Peyer's patch (tissue), 4 donors: ENCODE data around the gene RPS2. TPM values are rescaled to one million over a fixed set of nuclear protein-coding genes. Genes with fewer than 3 reads are reported as not detected.

ENCODE experiments used
- DNase-seq, 3 donors: peaks; one replicate each; pipeline ENCODE4 v3.0.0-alpha.2; 2017 to 2019
- H3K27ac ChIP-seq, 4 donors: fragments of 200-600 bp; sonication (generic); one replicate each; pipeline ENCODE4 v1.5.1; 2016 to 2019
- H3K27me3 ChIP-seq, 2 donors: fragments of 200-600 bp; sonication (generic); one replicate each; pipeline ENCODE4 v1.5.1; 2019
- H3K36me3 ChIP-seq, 3 donors: fragments of 200-600 bp; sonication (generic); one replicate each; pipeline ENCODE4 v1.5.1; 2016 to 2019
- H3K4me1 ChIP-seq, 4 donors: fragments of 200-600 bp; sonication (generic); one replicate each; pipeline ENCODE4 v1.5.1; 2016 to 2019
- H3K4me3 ChIP-seq, 4 donors: fragments of 200-600 bp; sonication (generic); 1 replicate in 3 of 4; 2 replicates in 1 of 4; pipeline ENCODE4 v1.5.1; 2016 to 2019; ENCODE audit warnings: mild to moderate bottlenecking in 1 of 4
- H3K9me3 ChIP-seq, 4 donors: fragments of 200-600 bp; sonication (generic); one replicate each; pipeline ENCODE4 v1.5.1; 2016 to 2019; ENCODE audit warnings: mild to moderate bottlenecking in 1 of 4
- POLR2A ChIP-seq, 2 donors: fragments of 450-650 bp; IDR thresholded peaks; one replicate each; pipeline ENCODE4 v1.5.1; 2017; ENCODE audit warnings: antibody characterized with exemption in 2 of 2, mild to moderate bottlenecking in 2 of 2, moderate library complexity in 2 of 2
- total RNA-seq, 4 donors: library from RNA; depleted of rRNA; stranded (reverse); fragments of >200 nt; gene quantifications; one replicate each; pipeline ENCODE4 v1.1.0, GENCODE V29; 2016
- TF ChIP-seq, protein P1 (sequence below), 6 experiments: fragments of 450-650 bp in 4 of 6; fragments of 200-600 bp in 2 of 6; sonication (generic) in 1 of 6; IDR thresholded peaks; one replicate each; pipeline ENCODE4 v1.5.1; 2017 to 2019; ENCODE audit warnings: antibody characterized with exemption in 6 of 6, mild to moderate bottlenecking in 3 of 6, moderate library complexity in 1 of 6

Gene RPS2
- total RNA-seq, 4 donors from 2014 or later, result 736 to 1,881 (median 1,543) TPM

GRCh38 chr16:1982991-1983543 is 18.4 kb upstream of the RPS2 start:
- no peak for TF ChIP-seq POLR2A (IDR thresholded peaks at IDR 0.05)
- TF ChIP-seq, protein P1, sequence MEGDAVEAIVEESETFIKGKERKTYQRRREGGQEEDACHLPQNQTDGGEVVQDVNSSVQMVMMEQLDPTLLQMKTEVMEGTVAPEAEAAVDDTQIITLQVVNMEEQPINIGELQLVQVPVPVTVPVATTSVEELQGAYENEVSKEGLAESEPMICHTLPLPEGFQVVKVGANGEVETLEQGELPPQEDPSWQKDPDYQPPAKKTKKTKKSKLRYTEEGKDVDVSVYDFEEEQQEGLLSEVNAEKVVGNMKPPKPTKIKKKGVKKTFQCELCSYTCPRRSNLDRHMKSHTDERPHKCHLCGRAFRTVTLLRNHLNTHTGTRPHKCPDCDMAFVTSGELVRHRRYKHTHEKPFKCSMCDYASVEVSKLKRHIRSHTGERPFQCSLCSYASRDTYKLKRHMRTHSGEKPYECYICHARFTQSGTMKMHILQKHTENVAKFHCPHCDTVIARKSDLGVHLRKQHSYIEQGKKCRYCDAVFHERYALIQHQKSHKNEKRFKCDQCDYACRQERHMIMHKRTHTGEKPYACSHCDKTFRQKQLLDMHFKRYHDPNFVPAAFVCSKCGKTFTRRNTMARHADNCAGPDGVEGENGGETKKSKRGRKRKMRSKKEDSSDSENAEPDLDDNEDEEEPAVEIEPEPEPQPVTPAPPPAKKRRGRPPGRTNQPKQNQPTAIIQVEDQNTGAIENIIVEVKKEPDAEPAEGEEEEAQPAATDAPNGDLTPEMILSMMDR (IDR thresholded peaks at IDR 0.05), result no peak
- DNase-seq, result no peak
- peaks cover 0 to 28% (median 0%) of the 10 kb centered on the region in 3 donors for H3K36me3 ChIP-seq
- no peaks in the 10 kb centered on the region for H3K9me3 ChIP-seq
- H3K4me1 ChIP-seq, result peaks cover 0 to 65% (median 17%) of the 10 kb centered on the region in 4 donors
- no peaks in the 10 kb centered on the region for H3K27me3 ChIP-seq
- peak overlapping the region; percentile 81 to 92 (median 90) for H3K4me3 ChIP-seq
- peak overlapping the region; percentile 76 to 97 (median 87) for H3K27ac ChIP-seq

DNA sequence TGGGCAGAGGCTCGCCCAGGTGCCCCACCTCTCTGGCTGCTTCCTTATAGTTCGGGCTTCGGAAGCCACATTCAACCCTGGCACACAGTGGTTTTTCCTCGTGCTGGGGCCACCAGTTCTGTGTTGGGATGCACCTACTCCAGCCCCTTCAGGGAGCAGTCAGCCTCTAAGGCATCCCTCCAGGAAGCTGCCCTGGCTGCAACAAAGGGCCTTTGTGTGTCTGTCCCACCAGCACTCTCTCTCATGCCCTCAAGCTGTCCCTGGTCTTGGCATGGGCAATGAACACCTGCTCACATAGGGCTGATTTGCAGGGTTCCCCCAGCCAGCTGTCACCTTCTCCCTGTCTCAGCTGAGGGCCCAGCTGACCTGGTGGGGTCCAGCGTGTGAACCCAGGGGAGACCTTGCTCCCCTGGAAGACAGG is 17.4 kb upstream of the RPS2 start:
- no peak for DNase-seq
- TF ChIP-seq, protein P1 (IDR thresholded peaks at IDR 0.05), result no peak
- no peak for TF ChIP-seq POLR2A (IDR thresholded peaks at IDR 0.05)
- H3K9me3 ChIP-seq, result no peaks in the 10 kb centered on the region
- peaks cover 0 to 65% (median 17%) of the 10 kb centered on the region in 4 donors for H3K4me1 ChIP-seq
- no peak overlapping the region for H3K4me3 ChIP-seq
- H3K27me3 ChIP-seq, result no peaks in the 10 kb centered on the region
- H3K36me3 ChIP-seq, result peaks cover 0 to 31% (median 0%) of the 10 kb centered on the region in 3 donors
- peak overlapping the region in 3 of 4 donors; percentile 37 to 97 (median 88) for H3K27ac ChIP-seq

DNA sequence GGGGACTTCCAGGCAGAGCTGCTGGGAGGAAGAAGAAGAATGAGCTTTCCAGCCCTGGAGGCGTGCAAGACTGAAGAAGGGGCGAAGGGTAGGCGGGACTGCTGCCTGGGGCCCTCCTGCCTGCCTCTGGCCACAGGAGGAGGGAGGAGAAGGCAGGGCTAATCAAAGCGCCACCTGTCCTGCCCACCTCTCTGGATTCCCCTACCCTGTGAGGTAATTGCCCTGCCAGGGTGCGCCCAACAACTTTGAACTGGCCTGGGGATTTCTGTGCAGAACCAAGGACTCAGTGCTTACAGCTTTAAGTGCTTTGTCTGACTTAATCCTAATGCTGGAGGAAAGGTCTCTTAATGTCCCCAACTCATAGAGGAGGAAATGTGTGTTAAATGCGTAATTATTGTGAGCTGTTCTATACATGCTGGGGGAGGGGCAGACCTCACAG is 16.8 kb upstream of the RPS2 start, which contains the start of gene NOXO1:
NOXO1 (minus strand) TSS at position 72 of the 439 bp plus-strand sequence. CDS start 290 bp downstream, outside the sequence.
- peak; percentile 10 to 28 for TF ChIP-seq POLR2A (IDR thresholded peaks at IDR 0.05)
- TF ChIP-seq, protein P1 (IDR thresholded peaks at IDR 0.05), result no peak

GRCh38 chr16:1980770-1981087 is 16.1 kb upstream of the RPS2 start:
- H3K36me3 ChIP-seq, result peaks cover 0 to 31% (median 0%) of the 10 kb centered on the region in 3 donors
- H3K4me1 ChIP-seq, result peaks cover 0 to 58% (median 17%) of the 10 kb centered on the region in 4 donors
- H3K27me3 ChIP-seq, result no peaks in the 10 kb centered on the region
- peak overlapping the region in 2 of 4 donors; percentile 88 to 97 for H3K27ac ChIP-seq
- H3K4me3 ChIP-seq, result peak overlapping the region in 1 of 4 donors; percentile 61
- no peaks in the 10 kb centered on the region for H3K9me3 ChIP-seq
- no peak for TF ChIP-seq POLR2A (IDR thresholded peaks at IDR 0.05)
- TF ChIP-seq, protein P1 (IDR thresholded peaks at IDR 0.05), result no peak
- no peak for DNase-seq

More for the DNA sequence above, 16.8 kb upstream of the RPS2 start, which contains the start of gene NOXO1:
- H3K27ac ChIP-seq, result peak within 1 kb of the TSS in 3 of 4 donors; percentile 37 to 97 (median 88)
- H3K4me3 ChIP-seq, result peak within 1 kb of the TSS in 2 of 4 donors; percentile 61 to 72
- H3K27me3 ChIP-seq, result no peaks in the 10 kb centered on the region
- DNase-seq, result no peak
- peaks cover 0 to 31% (median 0%) of the 10 kb centered on the region in 3 donors for H3K36me3 ChIP-seq
- no peaks in the 10 kb centered on the region for H3K9me3 ChIP-seq
- H3K4me1 ChIP-seq, result peaks cover 0 to 65% (median 17%) of the 10 kb centered on the region in 4 donors

GRCh38 chr16:1980030-1980769 is 15.6 kb upstream of the RPS2 start:
- H3K4me3 ChIP-seq, result peak overlapping the region in 2 of 4 donors; percentile 61 to 72
- TF ChIP-seq, protein P1 (IDR thresholded peaks at IDR 0.05), result no peak
- TF ChIP-seq POLR2A (IDR thresholded peaks at IDR 0.05), result no peak
- no peaks in the 10 kb centered on the region for H3K27me3 ChIP-seq
- H3K27ac ChIP-seq, result peak overlapping the region in 3 of 4 donors; percentile 77 to 88 (median 88)
- H3K36me3 ChIP-seq, result peaks cover 0 to 34% (median 0%) of the 10 kb centered on the region in 3 donors
- no peaks in the 10 kb centered on the region for H3K9me3 ChIP-seq
- peaks cover 0 to 53% (median 14%) of the 10 kb centered on the region in 4 donors for H3K4me1 ChIP-seq
- DNase-seq, result peak in 1 of 3 donors; percentile 72
